KMS-11 (cell line): ENCODE results near the gene FBXL22.

Source experiments
- H2AFZ ChIP-seq: fragments of 200-600 bp; sonication (generic); 2 replicates; pipeline ENCODE4 v1.6.1; 2016; ENCODE audit warnings: antibody characterized with exemption, mixed run types, low read depth
- H3K27ac ChIP-seq: fragments of 200-600 bp; sonication (generic); 2 replicates; pipeline ENCODE4 v1.6.1; 2016; ENCODE audit warnings: mild to moderate bottlenecking, mixed run types
- H3K27me3 ChIP-seq: fragments of 200-600 bp; sonication (generic); 2 replicates; pipeline ENCODE4 v1.6.1; 2017; ENCODE audit warnings: mild to moderate bottlenecking, low read depth, mixed run types, moderate library complexity; ENCODE audit not compliant: insufficient read depth
- H3K36me3 ChIP-seq: fragments of 200-600 bp; sonication (generic); 2 replicates; pipeline ENCODE4 v1.6.1; 2017; ENCODE audit warnings: mild to moderate bottlenecking, mixed run types; ENCODE audit not compliant: insufficient read depth
- H3K4me1 ChIP-seq: fragments of 200-600 bp; sonication (generic); 2 replicates; pipeline ENCODE4 v1.6.1; 2016; ENCODE audit warnings: mild to moderate bottlenecking, low read depth, mixed run types; ENCODE audit not compliant: poor library complexity, severe bottlenecking
- H3K4me2 ChIP-seq: fragments of 200-600 bp; sonication (generic); 2 replicates; pipeline ENCODE4 v1.7.0; 2016; ENCODE audit warnings: mild to moderate bottlenecking, mixed run types
- H3K4me3 ChIP-seq: fragments of 200-600 bp; sonication (generic); IDR thresholded peaks from 2 replicates; pipeline ENCODE4 v1.6.1; 2017; ENCODE audit warnings: low read depth, low read length, mixed read lengths; ENCODE audit not compliant: insufficient read depth
- H3K79me2 ChIP-seq: fragments of 200-600 bp; sonication (generic); 2 replicates; pipeline ENCODE4 v1.6.1; 2016; ENCODE audit warnings: low read depth, mixed run types; ENCODE audit not compliant: insufficient read depth
- H3K9ac ChIP-seq: fragments of 200-600 bp; sonication (generic); 2 replicates; pipeline ENCODE4 v1.6.1; 2016; ENCODE audit warnings: mild to moderate bottlenecking, mixed run types
- H4K20me1 ChIP-seq: fragments of 200-600 bp; sonication (generic); 2 replicates; pipeline ENCODE4 v1.6.1; 2016; ENCODE audit warnings: mild to moderate bottlenecking, mixed run types; ENCODE audit not compliant: insufficient read depth
- TF ChIP-seq, protein P1 (sequence below): fragments of 200-600 bp; sonication (generic); conservative IDR thresholded peaks from 2 replicates; pipeline ENCODE4 v1.6.1; 2017; ENCODE audit warnings: low read depth, mild to moderate bottlenecking, antibody characterized with exemption, low read length, moderate library complexity, mixed read lengths

Gene FBXL22

DNA sequence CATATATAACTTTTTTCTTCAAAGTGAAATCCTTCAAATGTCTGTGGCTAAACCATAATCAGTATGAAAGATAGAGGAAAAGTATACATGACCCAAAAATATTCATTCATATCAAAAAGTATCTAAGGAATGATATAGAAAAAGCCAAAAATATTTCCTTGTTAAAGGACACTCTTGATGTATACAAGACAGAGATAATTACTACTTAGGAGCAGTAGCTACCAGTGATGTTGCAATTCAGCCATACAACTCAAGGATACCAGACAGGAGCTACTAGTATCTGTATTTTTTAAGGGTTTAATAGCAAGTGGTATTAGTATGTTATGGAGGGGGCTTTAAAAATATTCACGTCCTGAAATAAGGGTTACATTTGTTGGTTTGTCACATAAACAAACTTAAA is 37.0 kb downstream of the FBXL22 start:
- Histone ChIP-seq H3K79me2 (no peaks in the 10 kb centered on the region), H3K36me3 (no peaks in the 10 kb centered on the region), H3K4me2 (no peak overlapping the region)

DNA sequence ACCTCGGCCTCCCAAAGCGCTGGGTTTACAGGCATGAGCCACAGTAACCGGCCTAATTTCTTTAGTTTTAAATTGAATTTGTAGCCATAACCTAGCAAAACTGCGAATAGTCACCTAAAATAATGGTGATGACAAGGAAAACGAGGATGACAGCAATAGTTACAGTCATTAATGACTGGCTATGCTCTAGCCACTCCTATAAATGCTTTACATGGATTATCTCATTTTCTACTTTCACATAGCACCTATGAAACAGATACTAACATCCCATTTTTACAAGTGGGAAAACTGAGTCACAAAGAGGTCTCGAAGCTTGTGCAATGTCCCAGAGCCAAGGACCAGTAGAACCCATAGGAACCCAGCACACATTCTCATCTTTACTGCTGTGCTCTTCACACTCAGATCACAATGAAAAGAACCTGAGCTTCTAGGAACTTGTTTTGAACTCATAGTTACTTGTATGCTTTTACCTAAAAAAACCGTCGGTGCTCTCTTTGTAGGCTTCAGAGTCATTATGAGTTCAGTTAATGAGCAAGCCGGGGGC is 39.4 kb downstream of the FBXL22 start:
- Histone ChIP-seq H3K27me3 (no peaks in the 10 kb centered on the region), H3K4me1 (no peaks in the 10 kb centered on the region), H3K4me3 (no peak overlapping the region), H3K27ac (no peak overlapping the region), H4K20me1 (no peaks in the 10 kb centered on the region), H3K79me2 (no peaks in the 10 kb centered on the region), H3K36me3 (no peaks in the 10 kb centered on the region), H2AFZ (no peak overlapping the region), H3K9ac (no peak overlapping the region), H3K4me2 (no peak overlapping the region)
- TF ChIP-seq, protein P1, sequence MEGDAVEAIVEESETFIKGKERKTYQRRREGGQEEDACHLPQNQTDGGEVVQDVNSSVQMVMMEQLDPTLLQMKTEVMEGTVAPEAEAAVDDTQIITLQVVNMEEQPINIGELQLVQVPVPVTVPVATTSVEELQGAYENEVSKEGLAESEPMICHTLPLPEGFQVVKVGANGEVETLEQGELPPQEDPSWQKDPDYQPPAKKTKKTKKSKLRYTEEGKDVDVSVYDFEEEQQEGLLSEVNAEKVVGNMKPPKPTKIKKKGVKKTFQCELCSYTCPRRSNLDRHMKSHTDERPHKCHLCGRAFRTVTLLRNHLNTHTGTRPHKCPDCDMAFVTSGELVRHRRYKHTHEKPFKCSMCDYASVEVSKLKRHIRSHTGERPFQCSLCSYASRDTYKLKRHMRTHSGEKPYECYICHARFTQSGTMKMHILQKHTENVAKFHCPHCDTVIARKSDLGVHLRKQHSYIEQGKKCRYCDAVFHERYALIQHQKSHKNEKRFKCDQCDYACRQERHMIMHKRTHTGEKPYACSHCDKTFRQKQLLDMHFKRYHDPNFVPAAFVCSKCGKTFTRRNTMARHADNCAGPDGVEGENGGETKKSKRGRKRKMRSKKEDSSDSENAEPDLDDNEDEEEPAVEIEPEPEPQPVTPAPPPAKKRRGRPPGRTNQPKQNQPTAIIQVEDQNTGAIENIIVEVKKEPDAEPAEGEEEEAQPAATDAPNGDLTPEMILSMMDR = no peak

More for the DNA sequence above, 37.0 kb downstream of the FBXL22 start:
- Histone ChIP-seq H3K4me3 (no peak overlapping the region), H2AFZ (no peak overlapping the region), H3K27ac (no peak overlapping the region), H3K27me3 (no peaks in the 10 kb centered on the region), H3K9ac (no peak overlapping the region), H3K4me1 (no peaks in the 10 kb centered on the region), H4K20me1 (no peaks in the 10 kb centered on the region)
- TF ChIP-seq, protein P1 = no peak

DNA sequence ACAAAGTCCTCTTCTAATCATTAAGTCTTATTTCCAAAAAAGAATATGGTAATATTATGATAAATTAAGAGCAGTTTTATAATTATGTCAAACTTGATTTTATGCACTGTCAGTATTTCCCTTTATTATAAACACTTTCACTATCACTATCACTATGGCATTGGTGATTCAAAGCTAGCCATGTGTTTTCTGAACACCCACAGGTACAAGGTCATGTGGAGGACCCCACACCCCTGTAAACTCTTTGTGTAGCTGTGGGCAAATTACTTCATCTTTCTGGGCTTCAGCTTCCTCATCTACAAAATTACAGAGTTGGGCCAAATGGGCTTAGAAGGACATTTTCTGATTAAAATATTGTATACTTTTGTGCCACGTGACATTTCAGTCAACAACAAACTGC is 41.7 kb downstream of the FBXL22 start:
- Histone ChIP-seq H3K4me3 (no peak overlapping the region), H3K36me3 (no peaks in the 10 kb centered on the region), H3K27ac (no peak overlapping the region)

DNA sequence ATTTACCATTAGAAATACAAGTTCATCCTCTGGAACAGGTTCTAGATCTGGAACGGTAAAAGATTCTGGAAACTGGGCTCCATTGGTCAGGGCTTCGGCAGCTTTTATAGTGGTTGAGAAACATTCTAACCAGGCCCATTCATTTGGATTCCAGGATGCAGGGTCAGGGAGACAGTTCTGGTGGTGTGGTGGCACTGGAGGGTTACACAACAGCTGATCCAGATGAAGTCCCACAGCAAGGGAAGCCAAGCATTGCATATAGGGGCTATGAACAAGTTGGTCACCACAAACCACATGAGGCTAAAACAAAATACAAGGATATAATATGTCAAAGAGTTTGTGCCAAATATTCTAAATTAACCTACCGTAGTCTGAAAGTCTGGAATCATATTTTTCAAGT is 43.0 kb downstream of the FBXL22 start:
- H3K79me2 ChIP-seq = no peaks in the 10 kb centered on the region
- H3K27me3 ChIP-seq = no peaks in the 10 kb centered on the region
- H3K36me3 ChIP-seq = no peaks in the 10 kb centered on the region
- no peaks in the 10 kb centered on the region for H3K4me1 ChIP-seq
- no peak overlapping the region for H3K4me3 ChIP-seq
- H3K4me2 ChIP-seq = no peak overlapping the region
- no peak overlapping the region for H3K27ac ChIP-seq
- TF ChIP-seq, protein P1 = no peak
- H3K9ac ChIP-seq = no peak overlapping the region
- H2AFZ ChIP-seq = no peak overlapping the region
- no peaks in the 10 kb centered on the region for H4K20me1 ChIP-seq

More for the DNA sequence above, 41.7 kb downstream of the FBXL22 start:
- TF ChIP-seq, protein P1 = no peak
- H3K4me2 ChIP-seq = no peak overlapping the region
- no peaks in the 10 kb centered on the region for H3K4me1 ChIP-seq
- H3K9ac ChIP-seq = no peak overlapping the region
- H3K27me3 ChIP-seq = no peaks in the 10 kb centered on the region
- H3K79me2 ChIP-seq = no peaks in the 10 kb centered on the region
- no peaks in the 10 kb centered on the region for H4K20me1 ChIP-seq
- H2AFZ ChIP-seq = no peak overlapping the region
